Psoas muscle (tissue), 8 donors: ENCODE measurements around the gene ZNF683. TPM values are rescaled to one million over a fixed set of nuclear protein-coding genes. Genes with fewer than 3 reads are reported as not detected.
"Not testable (repeated sequence)": the region's sequence is repeated elsewhere in the genome, so short reads cannot be mapped to it uniquely, and the experiment has no call there.

Source experiments
- ATAC-seq, 4 donors: fragments of 200-7000 bp; cut with Tn5 transposase; one replicate each; pipeline ENCODE4 v1.9.1; 2020; ENCODE audit warnings: moderate library complexity in 3 of 4, mild to moderate bottlenecking in 2 of 4
- DNase-seq, 2 donors: peaks; one replicate each; pipeline ENCODE4 v3.0.0-alpha.2; 2020
- H3K27ac ChIP-seq: fragments of 200-600 bp; one replicate; pipeline ENCODE4 v1.8.0; 2022
- H3K27me3 ChIP-seq, 3 donors: fragments of 200-600 bp in 1 of 3; one replicate each; pipeline versions ENCODE4 v1.6.1 to v1.8.0; 2013 to 2022; ENCODE audit warnings: low read length in 2 of 3, mild to moderate bottlenecking in 2 of 3, moderate library complexity in 1 of 3; ENCODE audit not compliant: insufficient read depth in 3 of 3
- H3K36me3 ChIP-seq, 2 donors: fragments of 200-600 bp in 1 of 2; one replicate each; pipeline versions ENCODE4 v1.6.1 to v1.8.0; 2013 to 2022; ENCODE audit warnings: low read depth in 1 of 2, mild to moderate bottlenecking in 1 of 2, moderate library complexity in 1 of 2; ENCODE audit not compliant: insufficient read depth in 1 of 2
- H3K4me1 ChIP-seq: fragments of 200-600 bp; one replicate; pipeline ENCODE4 v1.8.0; 2022
- H3K4me3 ChIP-seq: fragments of 200-600 bp; one replicate; pipeline ENCODE4 v1.8.0; 2022; ENCODE audit warnings: mild to moderate bottlenecking
- H3K9me3 ChIP-seq: fragments of 200-600 bp; one replicate; pipeline ENCODE4 v1.8.0; 2022
- CTCF ChIP-seq: fragments of 200-600 bp; IDR thresholded peaks from one replicate; pipeline ENCODE4 v1.8.0; 2022; ENCODE audit warnings: antibody characterized with exemption
- WGBS, 3 donors: extraction: QIAGEN DNeasy Blood & Tissue Kit; methylation state at CpG; one replicate each; pipeline versions ENCODE4 v1.1.6 to v1.1.7; 2013; 5-methylcytosine and 5-hydroxymethylcytosine counted together
- intact Hi-C, 2 donors: fragments of 100-400 bp; cut with DNase I; formaldehyde crosslinking; loops; one replicate each; pipeline versions ENCODE4 v1.11.0 to v1.14.2; 2022
- polyA plus RNA-seq, 3 donors: library from polyadenylated mRNA; stranded (reverse); fragments of 200-250 nt; gene quantifications; one replicate each; pipeline ENCODE4 v1.2.3, GENCODE V29; 2013
- total RNA-seq, 4 donors: library from RNA; stranded (reverse); fragmentation: NEBNext Ultra II Directional in 2 of 4; extraction: Animal tissue kit (Norgen Biotek cat#: 25700) in 2 of 4; gene quantifications; one replicate each; pipeline versions ENCODE4 v1.2.1 to v1.2.4, GENCODE V29; 2021 to 2023
- donor health status: healthy with polysubstance abuse.
- donor health status: DM: no; HTN: no; CAD: no; lungs with moderate emphysema.
- donor health status: Bipolar disorder and iron deficiency.
- donor health status: healthy.
- donor health status: DM: yes; HTN: yes; CAD: no.
- donor health status: DM: no; HTN: no; CAD: no.
- donor health status: DM: no; HTN: no; CAD: no.
- donor health status: DM: yes; HTN: yes; CAD: no.

ZNF683 gene
- total and polyA plus RNA-seq, 7 donors, result 0.06 TPM; not detected in 6

- Histone ChIP-seq H3K9me3 (no peaks in the 10 kb centered on the region), H3K27me3 (peaks cover 0 to 8% (median 1%) of the 10 kb centered on the region in 3 donors), H3K27ac (no peak overlapping the region), H3K36me3 (no peaks in the 10 kb centered on the region), H3K4me3 (no peak overlapping the region), H3K4me1 (no peaks in the 10 kb centered on the region)
- WGBS, 3 donors, result 38 to 43% (median 41%) methylated on average over 5 of the region's 5 CpGs
- intact Hi-C loops, result no loop called here
- TF ChIP-seq CTCF, result no peak
- DNase-seq (no peak), ATAC-seq (peak; percentile 32 to 68 (median 54))
Observed at GRCh38 chr1:26378088-26378878, 5.7 kb upstream of the ZNF683 start.

- ATAC-seq, result no peak
- WGBS, 3 donors, result 87 to 92% (median 87%) methylated on average over 4 of the region's 4 CpGs
Observed at GRCh38 chr1:26376050-26376449, 3.5 kb upstream of the ZNF683 start.

GRCh38 chr1:26375081-26375480 lies 2.5 kb upstream of the ZNF683 start:
- ATAC-seq (no peak), DNase-seq (no peak)
- no peak overlapping the region for H3K4me3 ChIP-seq
- peaks cover 0 to 9% (median 5%) of the 10 kb centered on the region in 3 donors for H3K27me3 ChIP-seq
- TF ChIP-seq CTCF, result no peak
- H3K27ac ChIP-seq, result no peak overlapping the region
- intact Hi-C loops, result no loop called here
- H3K36me3 ChIP-seq, result no peaks in the 10 kb centered on the region
- no peaks in the 10 kb centered on the region for H3K4me1 ChIP-seq
- H3K9me3 ChIP-seq, result no peaks in the 10 kb centered on the region
- 41 to 45% (median 43%) methylated on average over 6 of the region's 6 CpGs for WGBS, 3 donors

More at GRCh38 chr1:26376050-26376449, 3.5 kb upstream of the ZNF683 start:
- no peaks in the 10 kb centered on the region for H3K4me1 ChIP-seq
- H3K4me3 ChIP-seq, result no peak overlapping the region
- TF ChIP-seq CTCF, result no peak
- no peak for DNase-seq
- intact Hi-C loops, result no loop called here
- peaks cover 0 to 12% (median 1%) of the 10 kb centered on the region in 3 donors for H3K27me3 ChIP-seq
- H3K9me3 ChIP-seq, result no peaks in the 10 kb centered on the region
- no peaks in the 10 kb centered on the region for H3K36me3 ChIP-seq
- H3K27ac ChIP-seq, result no peak overlapping the region

- H3K27ac ChIP-seq, H3K4me3 ChIP-seq, H3K27me3 ChIP-seq, H3K9me3 ChIP-seq, H3K4me1 ChIP-seq, ATAC-seq, H3K36me3 ChIP-seq, intact Hi-C loops, DNase-seq: not testable (repeated sequence)
- WGBS, 3 donors, result 43 to 51% (median 49%) methylated on average over 2 of the region's 2 CpGs
Observed at GRCh38 chr1:26374361-26374760, 1.8 kb upstream of the ZNF683 start.

- TF ChIP-seq CTCF, result no peak
- DNase-seq, result no peak
- intact Hi-C loops, result no loop called here
- Histone ChIP-seq H3K27ac (no peak overlapping the region), H3K9me3 (no peaks in the 10 kb centered on the region), H3K4me3 (no peak overlapping the region), H3K36me3 (no peaks in the 10 kb centered on the region), H3K4me1 (no peaks in the 10 kb centered on the region), H3K27me3 (peaks cover 0 to 9% (median 5%) of the 10 kb centered on the region in 3 donors)
- no peak for ATAC-seq
- WGBS, 3 donors, result 42 to 62% (median 49%) methylated on average over 2 of the region's 2 CpGs
Observed at GRCh38 chr1:26373789-26374188, 1.2 kb upstream of the ZNF683 start.
